Mesendoderm (in vitro differentiated cells): Measurements from ENCODE around the gene FMO4. TPM values are rescaled to one million over a fixed set of nuclear protein-coding genes. Genes with fewer than 3 reads are reported as not detected.

Experiments
- small RNA-seq: library from polyadenylated mRNA; stranded (forward); fragments of <200 nt; extraction: miRNeasy Mini kit (QIAGEN cat#:217004); gene quantifications from one replicate; pipeline ENCODE3, GENCODE V24; 2013; ENCODE audit not compliant: insufficient read depth

FMO4 gene

Small RNA genes lying within 50 kb of the gene (small RNA-seq; reads per million reads assigned to genes)
- not detected for gene SRP14P4
